Measurements from ENCODE around the gene HPSE.
"Not testable (repeated sequence)": the region's sequence is repeated elsewhere in the genome, so short reads cannot be mapped to it uniquely, and the experiment has no call there.

The HPSE gene

DNA sequence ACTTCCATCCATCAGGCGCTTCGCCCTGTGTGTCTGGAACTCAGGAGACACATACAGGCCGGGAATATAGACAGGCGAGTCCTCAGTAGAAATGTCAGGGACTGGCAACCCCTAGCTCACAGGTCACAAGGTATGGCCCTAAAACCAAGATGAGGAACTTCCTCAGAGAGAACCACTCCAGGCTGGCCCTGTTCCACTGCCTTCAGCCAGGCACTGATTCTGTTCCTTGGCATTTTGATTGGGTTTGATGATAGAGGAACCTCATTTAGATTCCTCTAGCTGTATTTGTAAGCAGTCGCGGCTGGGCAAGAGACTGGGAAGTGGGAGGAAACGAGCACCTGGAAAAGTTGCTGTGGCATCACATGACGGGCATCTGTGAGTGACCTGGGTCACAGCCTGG, 8.1 kb downstream of the HPSE start:
- no peaks in the 10 kb centered on the region for H3K4me1 ChIP-seq (ENCODE audit: control insufficient read depth, insufficient read depth, low read length)
- no peak overlapping the region for H3K9ac ChIP-seq (ENCODE audit: low read length)
- no peak overlapping the region for H3K4me3 ChIP-seq (ENCODE audit: low read length)
- no peak overlapping the region for H3K27ac ChIP-seq (ENCODE audit: low read depth, low read length)
- no peaks in the 10 kb centered on the region for H3K36me3 ChIP-seq (ENCODE audit: control insufficient read depth, insufficient read depth, low read length)
- H3K27me3 ChIP-seq (ENCODE audit: control insufficient read depth, insufficient read depth, low read length) = no peaks in the 10 kb centered on the region

DNA sequence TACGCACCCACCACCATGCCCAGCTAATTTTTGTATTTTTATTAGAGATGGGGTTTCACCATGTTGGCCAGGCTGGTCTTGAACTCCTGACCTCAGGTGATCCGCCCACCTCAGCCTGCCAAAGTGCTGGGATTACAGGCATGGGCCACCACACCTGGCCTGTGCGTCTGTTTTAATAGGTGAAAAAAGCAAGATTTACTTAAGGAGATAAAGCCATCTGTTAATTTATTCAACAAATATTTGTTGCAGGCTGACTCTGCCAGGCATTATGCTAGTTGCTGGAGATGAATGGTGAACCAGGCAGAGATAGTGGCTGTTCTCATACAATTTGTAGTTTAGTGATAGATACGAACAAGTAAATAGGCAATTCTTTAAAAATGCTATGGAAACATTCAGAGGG, 9.3 kb downstream of the HPSE start:
- H3K36me3 ChIP-seq (ENCODE audit: control insufficient read depth, insufficient read depth, low read length); H3K4me3 ChIP-seq (ENCODE audit: low read length); H3K27me3 ChIP-seq (ENCODE audit: control insufficient read depth, insufficient read depth, low read length); H3K27ac ChIP-seq (ENCODE audit: low read depth, low read length); H3K4me1 ChIP-seq (ENCODE audit: control insufficient read depth, insufficient read depth, low read length); H3K9ac ChIP-seq (ENCODE audit: low read length): not testable (repeated sequence)

DNA sequence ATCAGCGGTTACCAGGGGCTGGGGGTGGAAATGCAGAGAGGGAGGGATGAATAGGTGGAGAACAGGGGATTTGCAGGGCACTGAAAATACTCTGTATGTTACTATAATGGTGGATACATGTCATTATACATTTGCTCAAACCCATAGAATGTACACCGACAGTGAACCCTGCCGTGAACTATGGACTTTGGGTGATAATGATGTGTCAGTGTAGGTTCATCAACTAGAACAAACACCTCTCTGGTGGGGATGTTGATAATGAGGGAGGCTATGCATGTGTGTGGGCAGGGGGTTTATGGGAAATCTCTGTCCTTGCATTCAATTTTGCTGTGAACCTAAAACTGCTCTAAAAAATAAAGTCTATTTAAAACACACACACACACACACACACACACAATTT, 11.5 kb downstream of the HPSE start:
- Histone ChIP-seq H3K4me1 (ENCODE audit: control insufficient read depth, insufficient read depth, low read length) (no peaks in the 10 kb centered on the region), H3K27me3 (ENCODE audit: control insufficient read depth, insufficient read depth, low read length) (no peaks in the 10 kb centered on the region), H3K27ac (ENCODE audit: low read depth, low read length) (no peak overlapping the region), H3K9ac (ENCODE audit: low read length) (no peak overlapping the region), H3K36me3 (ENCODE audit: control insufficient read depth, insufficient read depth, low read length) (no peaks in the 10 kb centered on the region), H3K4me3 (ENCODE audit: low read length) (no peak overlapping the region)

DNA sequence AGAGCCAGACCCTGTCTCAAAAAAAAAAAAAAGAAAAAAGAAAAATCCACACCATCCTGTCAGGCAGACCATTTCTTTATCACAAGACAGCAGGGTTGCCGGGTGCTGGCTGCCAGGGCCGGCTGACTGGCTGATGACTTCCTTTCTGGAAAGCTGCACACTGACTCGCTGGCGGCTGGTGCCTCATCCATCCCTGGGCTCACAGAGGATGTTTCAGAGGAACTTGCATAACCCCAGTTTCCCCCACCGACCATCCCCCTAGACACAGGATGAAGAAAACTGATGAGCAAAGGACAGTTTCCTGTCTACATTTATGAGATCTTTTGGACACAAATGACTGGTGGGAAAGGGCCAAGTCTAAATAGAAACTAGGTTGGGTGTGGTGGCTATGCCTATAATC, 14.1 kb downstream of the HPSE start:
- Histone ChIP-seq H3K4me1 (ENCODE audit: control insufficient read depth, insufficient read depth, low read length) (no peaks in the 10 kb centered on the region), H3K36me3 (ENCODE audit: control insufficient read depth, insufficient read depth, low read length) (no peaks in the 10 kb centered on the region), H3K27me3 (ENCODE audit: control insufficient read depth, insufficient read depth, low read length) (no peaks in the 10 kb centered on the region), H3K9ac (ENCODE audit: low read length) (no peak overlapping the region), H3K4me3 (ENCODE audit: low read length) (no peak overlapping the region), H3K27ac (ENCODE audit: low read depth, low read length) (no peak overlapping the region)

DNA sequence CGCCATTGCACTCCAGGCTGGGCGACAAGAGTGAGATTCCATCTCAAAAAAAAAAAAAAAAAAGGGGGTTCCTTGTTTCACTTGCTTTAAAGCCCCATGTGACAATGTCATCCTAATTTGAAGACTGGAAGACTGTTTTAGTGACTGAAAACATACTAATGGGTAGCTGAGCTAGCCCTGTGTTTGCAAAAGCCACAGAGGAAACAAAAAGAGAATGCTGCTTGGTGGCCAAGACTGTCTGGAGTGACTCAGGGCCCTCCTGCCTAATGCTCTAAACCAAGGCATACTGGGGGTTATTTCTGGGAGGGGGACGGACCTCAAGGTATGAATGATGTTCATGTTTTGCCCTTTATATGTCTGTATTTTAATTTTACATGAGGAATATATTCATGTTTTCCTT, 16.0 kb downstream of the HPSE start:
- Histone ChIP-seq H3K27me3 (ENCODE audit: control insufficient read depth, insufficient read depth, low read length) (no peaks in the 10 kb centered on the region), H3K36me3 (ENCODE audit: control insufficient read depth, insufficient read depth, low read length) (no peaks in the 10 kb centered on the region), H3K4me3 (ENCODE audit: low read length) (no peak overlapping the region), H3K4me1 (ENCODE audit: control insufficient read depth, insufficient read depth, low read length) (no peaks in the 10 kb centered on the region), H3K9ac (ENCODE audit: low read length) (no peak overlapping the region), H3K27ac (ENCODE audit: low read depth, low read length) (no peak overlapping the region)

DNA sequence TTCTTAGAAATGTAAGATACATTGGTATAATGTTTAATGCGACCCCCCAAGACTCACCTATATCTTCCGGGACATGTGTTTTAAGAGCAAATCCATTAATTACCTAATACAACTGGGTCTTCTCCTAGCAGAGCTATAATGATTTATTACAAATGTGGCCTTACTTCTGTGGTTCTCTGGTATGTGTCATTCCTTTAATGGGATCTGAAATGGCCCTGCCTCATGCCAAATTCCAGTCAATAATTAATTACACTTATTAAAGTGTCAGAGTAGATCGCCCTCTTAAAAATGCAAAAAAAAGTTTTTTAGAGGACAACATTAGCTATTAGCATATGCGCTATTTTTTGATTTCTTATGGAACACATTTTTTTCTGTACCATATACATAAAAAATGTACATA, 17.0 kb downstream of the HPSE start:
- Histone ChIP-seq H3K27ac (ENCODE audit: low read depth, low read length) (no peak overlapping the region), H3K27me3 (ENCODE audit: control insufficient read depth, insufficient read depth, low read length) (no peaks in the 10 kb centered on the region), H3K9ac (ENCODE audit: low read length) (no peak overlapping the region), H3K36me3 (ENCODE audit: control insufficient read depth, insufficient read depth, low read length) (no peaks in the 10 kb centered on the region), H3K4me3 (ENCODE audit: low read length) (no peak overlapping the region), H3K4me1 (ENCODE audit: control insufficient read depth, insufficient read depth, low read length) (no peaks in the 10 kb centered on the region)

DNA sequence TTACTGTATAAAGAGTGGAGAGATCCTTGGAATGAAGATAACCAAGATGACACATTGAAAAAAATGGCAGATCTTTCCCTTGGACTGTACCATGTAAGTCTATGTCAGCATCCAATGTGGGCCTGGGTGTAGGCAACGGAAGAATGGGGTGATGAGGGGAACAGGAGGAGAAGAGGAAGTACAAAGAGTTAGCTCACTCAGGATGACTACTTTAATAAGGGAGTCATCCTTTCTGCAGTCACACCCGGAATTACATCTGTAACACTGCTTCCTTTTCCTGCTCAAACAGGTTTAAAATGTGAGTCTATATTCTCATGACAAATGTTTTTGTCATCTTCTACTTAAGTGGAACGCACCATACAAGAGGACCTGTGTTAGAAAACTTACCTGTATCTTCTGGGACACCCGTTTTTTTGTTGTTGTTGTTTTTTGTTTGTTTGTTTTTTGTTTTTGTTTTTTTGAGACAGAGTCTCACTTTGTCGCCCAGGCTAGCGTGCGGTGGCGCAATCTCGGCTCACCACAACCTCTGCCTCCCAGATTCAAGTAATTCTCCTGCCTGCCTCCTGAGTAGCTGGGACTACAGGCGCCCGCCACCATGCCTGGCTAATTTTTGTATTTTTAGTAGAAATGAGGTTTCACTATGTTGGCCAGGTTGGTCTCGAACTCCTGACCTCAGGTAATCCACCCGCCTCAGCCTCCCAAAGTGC, 18.0 kb downstream of the HPSE start:
- no peaks in the 10 kb centered on the region for H3K36me3 ChIP-seq (ENCODE audit: control insufficient read depth, insufficient read depth, low read length)
- H3K27me3 ChIP-seq (ENCODE audit: control insufficient read depth, insufficient read depth, low read length) = no peaks in the 10 kb centered on the region
- H3K9ac ChIP-seq (ENCODE audit: low read length) = no peak overlapping the region
- H3K4me3 ChIP-seq (ENCODE audit: low read length) = no peak overlapping the region
- H3K4me1 ChIP-seq (ENCODE audit: control insufficient read depth, insufficient read depth, low read length) = no peaks in the 10 kb centered on the region
- no peak overlapping the region for H3K27ac ChIP-seq (ENCODE audit: low read depth, low read length)

DNA sequence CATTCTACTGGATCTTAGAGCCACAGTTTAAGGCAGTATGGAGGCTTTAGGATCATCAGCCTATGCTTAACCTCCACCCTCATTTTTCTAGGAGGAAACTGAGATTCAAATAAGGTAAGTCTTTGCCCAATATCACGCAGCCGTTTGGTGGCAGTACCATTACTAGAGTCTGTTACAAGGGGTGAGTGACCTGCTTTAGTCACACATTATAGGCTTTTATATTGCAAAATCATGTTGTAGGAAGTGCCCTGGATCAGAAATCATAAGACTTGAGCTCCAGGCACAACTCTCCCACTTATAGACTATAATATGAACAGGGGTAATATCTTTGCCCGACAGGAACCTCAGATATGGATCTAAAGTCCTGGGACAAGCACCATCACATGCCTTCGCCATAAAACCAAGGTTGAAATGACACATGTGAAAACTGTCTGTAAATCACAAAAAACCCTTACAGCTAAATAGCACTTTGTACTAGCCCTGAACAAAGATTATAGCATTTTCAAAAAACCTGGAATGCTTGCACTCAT, 19.2 kb downstream of the HPSE start:
- Histone ChIP-seq H3K4me1 (ENCODE audit: control insufficient read depth, insufficient read depth, low read length) (no peaks in the 10 kb centered on the region), H3K27me3 (ENCODE audit: control insufficient read depth, insufficient read depth, low read length) (no peaks in the 10 kb centered on the region), H3K9ac (ENCODE audit: low read length) (no peak overlapping the region), H3K36me3 (ENCODE audit: control insufficient read depth, insufficient read depth, low read length) (no peaks in the 10 kb centered on the region), H3K27ac (ENCODE audit: low read depth, low read length) (no peak overlapping the region), H3K4me3 (ENCODE audit: low read length) (no peak overlapping the region)

DNA sequence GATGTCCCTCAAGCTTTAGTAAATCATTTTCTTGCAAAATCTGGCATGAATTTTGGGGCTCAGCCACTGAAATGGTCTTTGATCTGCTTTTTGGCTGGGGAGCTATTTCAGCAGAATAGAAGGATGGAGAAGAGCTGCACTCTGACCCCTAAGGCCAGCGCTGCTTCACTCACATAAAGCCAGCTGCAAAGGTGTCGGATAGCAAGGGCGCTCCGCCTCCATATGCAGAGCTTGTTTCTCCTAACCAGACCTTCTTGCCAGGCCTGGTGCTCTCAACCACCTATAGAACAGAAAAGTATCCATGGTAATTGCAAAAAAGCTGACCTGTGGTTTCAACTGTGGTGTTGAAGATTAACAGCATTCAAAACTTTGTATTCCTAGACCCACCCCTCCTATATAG, 26.0 kb downstream of the HPSE start:
- no peak overlapping the region for H3K4me3 ChIP-seq (ENCODE audit: low read length)
- H3K36me3 ChIP-seq (ENCODE audit: control insufficient read depth, insufficient read depth, low read length) = no peaks in the 10 kb centered on the region
- H3K27ac ChIP-seq (ENCODE audit: low read depth, low read length) = no peak overlapping the region
- H3K4me1 ChIP-seq (ENCODE audit: control insufficient read depth, insufficient read depth, low read length) = no peaks in the 10 kb centered on the region
- no peaks in the 10 kb centered on the region for H3K27me3 ChIP-seq (ENCODE audit: control insufficient read depth, insufficient read depth, low read length)
- H3K9ac ChIP-seq (ENCODE audit: low read length) = no peak overlapping the region

DNA sequence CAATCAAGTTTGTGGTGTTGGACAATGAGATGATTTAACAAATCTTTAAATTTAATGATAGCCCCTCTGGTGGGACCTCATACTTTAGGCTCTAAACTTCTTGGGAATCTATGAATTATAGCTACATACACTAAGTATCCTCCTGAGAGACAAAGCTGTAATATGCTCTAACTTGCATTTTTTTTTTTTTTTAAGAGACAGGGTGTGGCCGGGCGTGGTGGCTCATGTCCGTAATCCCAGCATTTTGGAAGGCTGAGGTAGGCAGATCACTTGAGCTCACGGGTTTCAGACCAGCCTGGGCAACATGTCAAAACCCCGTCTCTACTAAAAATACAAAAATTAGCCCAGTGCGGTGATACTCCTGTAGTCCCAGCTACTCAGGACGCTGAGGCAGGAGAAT, 26.7 kb downstream of the HPSE start:
- no peak overlapping the region for H3K9ac ChIP-seq (ENCODE audit: low read length)
- no peaks in the 10 kb centered on the region for H3K27me3 ChIP-seq (ENCODE audit: control insufficient read depth, insufficient read depth, low read length)
- H3K27ac ChIP-seq (ENCODE audit: low read depth, low read length) = no peak overlapping the region
- H3K4me1 ChIP-seq (ENCODE audit: control insufficient read depth, insufficient read depth, low read length) = no peaks in the 10 kb centered on the region
- H3K36me3 ChIP-seq (ENCODE audit: control insufficient read depth, insufficient read depth, low read length) = no peaks in the 10 kb centered on the region
- H3K4me3 ChIP-seq (ENCODE audit: low read length) = no peak overlapping the region

DNA sequence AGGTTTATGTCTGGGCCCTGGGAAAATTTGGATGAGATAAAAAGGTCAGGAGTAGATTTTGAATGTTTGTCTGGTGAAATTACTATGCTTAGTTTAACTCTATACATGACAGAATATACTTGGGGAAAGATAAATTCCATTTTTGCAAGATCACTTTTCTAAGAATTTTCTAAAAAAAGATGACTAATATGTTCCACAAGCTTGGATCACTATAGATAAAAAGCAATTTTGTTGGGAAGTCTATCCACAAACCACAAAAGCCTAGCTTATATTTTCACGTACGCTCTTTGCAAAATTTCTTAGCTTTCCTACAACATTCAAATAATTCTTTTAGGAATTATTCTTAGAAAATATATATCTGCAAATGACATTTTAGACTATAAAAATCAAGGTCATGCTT, 29.5 kb downstream of the HPSE start:
- no peaks in the 10 kb centered on the region for H3K4me1 ChIP-seq (ENCODE audit: control insufficient read depth, insufficient read depth, low read length)

DNA sequence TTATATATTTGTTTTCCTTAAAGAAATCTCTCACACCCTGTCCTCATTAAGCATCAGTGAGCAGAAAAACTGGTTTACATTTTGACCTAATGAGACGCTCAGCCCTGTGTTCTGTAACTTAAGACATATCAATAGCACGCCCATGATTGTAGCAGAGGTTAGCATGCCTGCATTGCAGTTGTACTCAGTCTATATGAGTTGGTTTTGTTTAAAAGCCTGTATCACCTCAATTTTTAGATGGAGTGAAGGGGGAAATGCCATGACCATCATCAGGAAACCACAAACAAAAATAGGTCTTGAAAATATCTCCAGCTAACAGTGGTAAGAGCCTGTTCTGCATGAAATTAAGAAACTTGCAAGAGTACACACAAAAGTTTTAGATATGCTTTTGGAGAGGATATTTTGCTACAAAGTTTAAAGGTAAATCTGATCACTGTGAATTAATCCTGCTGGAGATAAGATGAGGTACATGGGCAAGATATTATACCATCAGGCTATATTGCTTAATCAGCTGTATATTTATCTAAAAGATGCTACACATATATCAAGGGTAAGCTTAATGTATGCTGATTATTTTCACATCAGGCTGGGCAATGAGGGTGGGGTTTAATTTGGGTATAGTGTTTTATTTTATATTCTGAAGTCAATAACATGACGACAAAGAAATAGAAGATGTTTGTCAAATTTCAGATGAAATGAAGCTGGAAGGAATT, 36.9 kb downstream of the HPSE start:
- no peaks in the 10 kb centered on the region for H3K4me1 ChIP-seq (ENCODE audit: control insufficient read depth, insufficient read depth, low read length)
- H3K4me3 ChIP-seq (ENCODE audit: low read length) = no peak overlapping the region
- no peaks in the 10 kb centered on the region for H3K27me3 ChIP-seq (ENCODE audit: control insufficient read depth, insufficient read depth, low read length)
- H3K9ac ChIP-seq (ENCODE audit: low read length) = no peak overlapping the region
- H3K27ac ChIP-seq (ENCODE audit: low read depth, low read length) = no peak overlapping the region
- H3K36me3 ChIP-seq (ENCODE audit: control insufficient read depth, insufficient read depth, low read length) = no peaks in the 10 kb centered on the region

More for the DNA sequence above, 29.5 kb downstream of the HPSE start:
- no peak overlapping the region for H3K9ac ChIP-seq (ENCODE audit: low read length)
- H3K27ac ChIP-seq (ENCODE audit: low read depth, low read length) = no peak overlapping the region
- H3K27me3 ChIP-seq (ENCODE audit: control insufficient read depth, insufficient read depth, low read length) = no peaks in the 10 kb centered on the region
- no peak overlapping the region for H3K4me3 ChIP-seq (ENCODE audit: low read length)
- no peaks in the 10 kb centered on the region for H3K36me3 ChIP-seq (ENCODE audit: control insufficient read depth, insufficient read depth, low read length)
